Measurements from ENCODE around the gene ARMC8.

Gene ARMC8

GRCh38 chr3:138303474-138303873 is 116.4 kb downstream of the ARMC8 start:
- no peak overlapping the region for H3K4me3 ChIP-seq (ENCODE audit: control insufficient read depth, low read depth, low read length)
- no peak for TF ChIP-seq CTCF (conservative IDR thresholded peaks at IDR 0.05; ENCODE audit: control insufficient read depth, insufficient read depth, low read depth, low read length)
- no peak for DNase-seq (ENCODE audit: low read depth)

- H3K4me3 ChIP-seq (ENCODE audit: control insufficient read depth, low read depth, low read length) = no peak overlapping the region
- no peak for TF ChIP-seq CTCF (conservative IDR thresholded peaks at IDR 0.05; ENCODE audit: control insufficient read depth, insufficient read depth, low read depth, low read length)
- no peak for DNase-seq (ENCODE audit: low read depth)
These were observed 120.8 kb downstream of the ARMC8 start for GRCh38 chr3:138307899-138308298.

DNA sequence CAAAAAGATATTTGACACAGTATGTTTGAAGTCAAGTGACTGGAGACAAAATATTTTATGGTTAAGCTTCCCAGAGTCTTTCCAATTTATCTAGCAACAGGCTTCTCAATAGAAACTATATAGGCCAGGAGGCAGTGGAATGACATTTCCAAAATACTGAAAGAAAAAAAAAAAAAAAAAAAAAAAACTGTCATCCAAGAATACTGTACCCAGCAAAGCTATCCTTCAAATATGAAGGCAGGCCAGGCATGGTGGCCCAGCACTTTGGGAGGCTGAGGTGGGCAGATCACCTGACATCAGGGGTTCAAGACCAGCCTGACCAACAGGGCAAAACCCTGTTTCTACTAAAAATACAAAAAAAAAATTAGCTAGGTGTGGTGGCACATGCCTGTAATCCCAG is 121.7 kb downstream of the ARMC8 start:
- H3K4me3 ChIP-seq (ENCODE audit: control insufficient read depth, low read depth, low read length) = no peak overlapping the region
- TF ChIP-seq CTCF (conservative IDR thresholded peaks at IDR 0.05; ENCODE audit: control insufficient read depth, insufficient read depth, low read depth, low read length) = no peak
- no peak for DNase-seq (ENCODE audit: low read depth)

GRCh38 chr3:138310494-138310893 is 123.4 kb downstream of the ARMC8 start:
- DNase-seq (ENCODE audit: low read depth) = no peak
- no peak for TF ChIP-seq CTCF (conservative IDR thresholded peaks at IDR 0.05; ENCODE audit: control insufficient read depth, insufficient read depth, low read depth, low read length)
- H3K4me3 ChIP-seq (ENCODE audit: control insufficient read depth, low read depth, low read length) = no peak overlapping the region

- no peak overlapping the region for H3K4me3 ChIP-seq (ENCODE audit: control insufficient read depth, low read depth, low read length)
- TF ChIP-seq CTCF (conservative IDR thresholded peaks at IDR 0.05; ENCODE audit: control insufficient read depth, insufficient read depth, low read depth, low read length) = no peak
- DNase-seq (ENCODE audit: low read depth) = no peak
These were observed 127.7 kb downstream of the ARMC8 start for GRCh38 chr3:138314751-138315150.

GRCh38 chr3:138317687-138318086 is 130.6 kb downstream of the ARMC8 start:
- H3K4me3 ChIP-seq (ENCODE audit: control insufficient read depth, low read depth, low read length) = no peak overlapping the region
- no peak for DNase-seq (ENCODE audit: low read depth)
- no peak for TF ChIP-seq CTCF (conservative IDR thresholded peaks at IDR 0.05; ENCODE audit: control insufficient read depth, insufficient read depth, low read depth, low read length)

DNA sequence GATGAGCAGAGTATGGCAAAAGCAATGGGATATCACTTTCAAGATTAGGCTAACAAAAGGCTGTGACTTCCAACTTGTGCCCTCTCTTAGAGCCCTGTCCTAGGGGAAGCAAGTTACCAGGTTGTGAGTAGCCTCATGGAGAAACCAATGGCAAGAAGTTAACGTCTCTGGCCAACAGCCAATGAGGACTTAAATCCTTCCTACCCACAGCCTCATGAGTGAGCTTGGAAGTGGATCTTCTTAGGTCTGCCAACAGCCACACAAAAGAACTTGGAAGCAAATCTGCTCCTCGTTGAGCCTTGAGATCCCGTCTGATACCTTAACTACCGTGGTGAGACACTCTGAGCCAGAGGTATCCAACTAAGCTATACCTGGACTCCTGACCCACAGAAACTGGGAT is 136.9 kb downstream of the ARMC8 start:
- H3K4me3 ChIP-seq (ENCODE audit: control insufficient read depth, low read depth, low read length) = no peak overlapping the region
- no peak for DNase-seq (ENCODE audit: low read depth)
- TF ChIP-seq CTCF (conservative IDR thresholded peaks at IDR 0.05; ENCODE audit: control insufficient read depth, insufficient read depth, low read depth, low read length) = no peak
